ENCODE measurements around the gene SCAMP4. TPM values are rescaled to one million over a fixed set of nuclear protein-coding genes. Genes with fewer than 3 reads are reported as not detected.
"Not testable (repeated sequence)": the region's sequence is repeated elsewhere in the genome, so short reads cannot be mapped to it uniquely, and the experiment has no call there.

SCAMP4 gene
- total and polyA plus RNA-seq, 2 of the 13 experiments (the other 11 are each of a cell fraction or from before 2014, with no cell fraction given): 10.7 to 13.7 TPM

DNA sequence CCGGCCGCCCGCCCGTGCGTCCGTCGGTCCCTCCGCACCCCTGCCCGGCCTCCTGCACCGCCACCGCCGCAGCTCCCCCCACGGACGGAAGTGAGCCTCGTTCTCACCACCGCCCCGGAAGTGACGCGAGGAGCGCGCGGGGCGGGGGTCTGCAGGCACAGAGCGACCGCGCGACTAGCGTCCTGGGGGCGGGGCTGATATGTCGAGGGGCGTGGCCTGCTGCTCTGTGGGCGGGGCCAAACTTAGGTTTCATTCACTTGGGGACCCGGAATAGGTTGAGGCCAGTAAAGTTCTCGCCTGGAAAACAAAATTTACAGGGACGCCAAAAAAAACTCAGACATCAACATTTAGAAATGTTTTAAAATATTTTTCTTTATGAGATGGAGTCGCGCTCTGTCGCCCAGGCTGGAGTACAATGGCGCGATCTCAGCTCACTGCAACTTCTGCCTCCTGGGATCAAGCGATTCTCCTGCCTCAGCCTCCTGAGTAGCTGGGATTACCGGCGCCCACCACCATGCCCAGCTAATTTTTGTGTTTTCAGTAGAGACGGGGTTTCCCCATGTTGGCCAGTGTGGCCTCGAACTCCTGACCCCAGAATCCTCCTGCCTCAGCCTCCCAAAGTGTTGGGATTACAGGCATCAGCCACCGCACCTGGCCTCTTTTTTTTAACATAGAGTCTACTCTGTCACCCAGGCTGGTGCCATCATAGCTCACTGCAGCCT is 19.6 kb upstream of the SCAMP4 start, which contains the start of gene ABHD17A (continued):
- TF ChIP-seq, protein P1, sequence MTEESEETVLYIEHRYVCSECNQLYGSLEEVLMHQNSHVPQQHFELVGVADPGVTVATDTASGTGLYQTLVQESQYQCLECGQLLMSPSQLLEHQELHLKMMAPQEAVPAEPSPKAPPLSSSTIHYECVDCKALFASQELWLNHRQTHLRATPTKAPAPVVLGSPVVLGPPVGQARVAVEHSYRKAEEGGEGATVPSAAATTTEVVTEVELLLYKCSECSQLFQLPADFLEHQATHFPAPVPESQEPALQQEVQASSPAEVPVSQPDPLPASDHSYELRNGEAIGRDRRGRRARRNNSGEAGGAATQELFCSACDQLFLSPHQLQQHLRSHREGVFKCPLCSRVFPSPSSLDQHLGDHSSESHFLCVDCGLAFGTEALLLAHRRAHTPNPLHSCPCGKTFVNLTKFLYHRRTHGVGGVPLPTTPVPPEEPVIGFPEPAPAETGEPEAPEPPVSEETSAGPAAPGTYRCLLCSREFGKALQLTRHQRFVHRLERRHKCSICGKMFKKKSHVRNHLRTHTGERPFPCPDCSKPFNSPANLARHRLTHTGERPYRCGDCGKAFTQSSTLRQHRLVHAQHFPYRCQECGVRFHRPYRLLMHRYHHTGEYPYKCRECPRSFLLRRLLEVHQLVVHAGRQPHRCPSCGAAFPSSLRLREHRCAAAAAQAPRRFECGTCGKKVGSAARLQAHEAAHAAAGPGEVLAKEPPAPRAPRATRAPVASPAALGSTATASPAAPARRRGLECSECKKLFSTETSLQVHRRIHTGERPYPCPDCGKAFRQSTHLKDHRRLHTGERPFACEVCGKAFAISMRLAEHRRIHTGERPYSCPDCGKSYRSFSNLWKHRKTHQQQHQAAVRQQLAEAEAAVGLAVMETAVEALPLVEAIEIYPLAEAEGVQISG (CRISPR knock-in tag; IDR thresholded peaks at IDR 0.05): peak; percentile 48; the same call in 1 of the 2 replicates
- TF ChIP-seq ETV5 (CRISPR knock-in tag; IDR thresholded peaks at IDR 0.05; ENCODE audit: borderline replicate concordance) (peak; percentile 57), SALL1 (CRISPR knock-in tag; IDR thresholded peaks at IDR 0.05) (peak; percentile 24), MIER3 (CRISPR knock-in tag; IDR thresholded peaks at IDR 0.05; ENCODE audit: borderline replicate concordance) (peak; percentile 47; the same call in 1 of the 2 replicates), SP1 (CRISPR knock-in tag; IDR thresholded peaks at IDR 0.05) (peak; percentile 91), SRY (CRISPR knock-in tag; IDR thresholded peaks at IDR 0.05) (0 out of 2 replicates have a peak, but pooled peaks have one; percentile 0), RBFOX2 (IDR thresholded peaks at IDR 0.05; ENCODE audit: low read depth, low read length) (peak; percentile 71), ZNF777 (CRISPR knock-in tag; IDR thresholded peaks at IDR 0.05) (0 out of 2 replicates have a peak, but pooled peaks have one; percentile 10), TAF1 (CRISPR knock-in tag; IDR thresholded peaks at IDR 0.05) (peak; percentile 56; the same call in 1 of the 2 replicates), FOSL2 (CRISPR knock-in tag; IDR thresholded peaks at IDR 0.05) (peak; percentile 9; the same call in 1 of the 2 replicates)
- TF ChIP-seq, protein P2, sequence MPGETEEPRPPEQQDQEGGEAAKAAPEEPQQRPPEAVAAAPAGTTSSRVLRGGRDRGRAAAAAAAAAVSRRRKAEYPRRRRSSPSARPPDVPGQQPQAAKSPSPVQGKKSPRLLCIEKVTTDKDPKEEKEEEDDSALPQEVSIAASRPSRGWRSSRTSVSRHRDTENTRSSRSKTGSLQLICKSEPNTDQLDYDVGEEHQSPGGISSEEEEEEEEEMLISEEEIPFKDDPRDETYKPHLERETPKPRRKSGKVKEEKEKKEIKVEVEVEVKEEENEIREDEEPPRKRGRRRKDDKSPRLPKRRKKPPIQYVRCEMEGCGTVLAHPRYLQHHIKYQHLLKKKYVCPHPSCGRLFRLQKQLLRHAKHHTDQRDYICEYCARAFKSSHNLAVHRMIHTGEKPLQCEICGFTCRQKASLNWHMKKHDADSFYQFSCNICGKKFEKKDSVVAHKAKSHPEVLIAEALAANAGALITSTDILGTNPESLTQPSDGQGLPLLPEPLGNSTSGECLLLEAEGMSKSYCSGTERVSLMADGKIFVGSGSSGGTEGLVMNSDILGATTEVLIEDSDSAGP (CRISPR knock-in tag; IDR thresholded peaks at IDR 0.05; ENCODE audit: borderline replicate concordance): peak; percentile 58
- TF ChIP-seq, protein P3, sequence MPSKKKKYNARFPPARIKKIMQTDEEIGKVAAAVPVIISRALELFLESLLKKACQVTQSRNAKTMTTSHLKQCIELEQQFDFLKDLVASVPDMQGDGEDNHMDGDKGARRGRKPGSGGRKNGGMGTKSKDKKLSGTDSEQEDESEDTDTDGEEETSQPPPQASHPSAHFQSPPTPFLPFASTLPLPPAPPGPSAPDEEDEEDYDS (CRISPR knock-in tag; IDR thresholded peaks at IDR 0.05): peak; percentile 61; the same call in 1 of the 2 replicates
- TF ChIP-seq, protein P4, sequence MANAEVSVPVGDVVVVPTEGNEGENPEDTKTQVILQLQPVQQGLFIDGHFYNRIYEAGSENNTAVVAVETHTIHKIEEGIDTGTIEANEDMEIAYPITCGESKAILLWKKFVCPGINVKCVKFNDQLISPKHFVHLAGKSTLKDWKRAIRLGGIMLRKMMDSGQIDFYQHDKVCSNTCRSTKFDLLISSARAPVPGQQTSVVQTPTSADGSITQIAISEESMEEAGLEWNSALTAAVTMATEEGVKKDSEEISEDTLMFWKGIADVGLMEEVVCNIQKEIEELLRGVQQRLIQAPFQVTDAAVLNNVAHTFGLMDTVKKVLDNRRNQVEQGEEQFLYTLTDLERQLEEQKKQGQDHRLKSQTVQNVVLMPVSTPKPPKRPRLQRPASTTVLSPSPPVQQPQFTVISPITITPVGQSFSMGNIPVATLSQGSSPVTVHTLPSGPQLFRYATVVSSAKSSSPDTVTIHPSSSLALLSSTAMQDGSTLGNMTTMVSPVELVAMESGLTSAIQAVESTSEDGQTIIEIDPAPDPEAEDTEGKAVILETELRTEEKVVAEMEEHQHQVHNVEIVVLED (CRISPR knock-in tag; IDR thresholded peaks at IDR 0.05; ENCODE audit: borderline replicate concordance): peak; percentile 83; the same call in 1 of the 2 replicates
- TF ChIP-seq, protein P5, sequence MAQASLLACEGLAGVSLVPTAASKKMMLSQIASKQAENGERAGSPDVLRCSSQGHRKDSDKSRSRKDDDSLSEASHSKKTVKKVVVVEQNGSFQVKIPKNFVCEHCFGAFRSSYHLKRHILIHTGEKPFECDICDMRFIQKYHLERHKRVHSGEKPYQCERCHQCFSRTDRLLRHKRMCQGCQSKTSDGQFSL (CRISPR knock-in tag; IDR thresholded peaks at IDR 0.05): peak; percentile 94
- not testable (repeated sequence) for TF ChIP-seq SP1 (IDR thresholded peaks at IDR 0.05)
- TF ChIP-seq, protein P6, sequence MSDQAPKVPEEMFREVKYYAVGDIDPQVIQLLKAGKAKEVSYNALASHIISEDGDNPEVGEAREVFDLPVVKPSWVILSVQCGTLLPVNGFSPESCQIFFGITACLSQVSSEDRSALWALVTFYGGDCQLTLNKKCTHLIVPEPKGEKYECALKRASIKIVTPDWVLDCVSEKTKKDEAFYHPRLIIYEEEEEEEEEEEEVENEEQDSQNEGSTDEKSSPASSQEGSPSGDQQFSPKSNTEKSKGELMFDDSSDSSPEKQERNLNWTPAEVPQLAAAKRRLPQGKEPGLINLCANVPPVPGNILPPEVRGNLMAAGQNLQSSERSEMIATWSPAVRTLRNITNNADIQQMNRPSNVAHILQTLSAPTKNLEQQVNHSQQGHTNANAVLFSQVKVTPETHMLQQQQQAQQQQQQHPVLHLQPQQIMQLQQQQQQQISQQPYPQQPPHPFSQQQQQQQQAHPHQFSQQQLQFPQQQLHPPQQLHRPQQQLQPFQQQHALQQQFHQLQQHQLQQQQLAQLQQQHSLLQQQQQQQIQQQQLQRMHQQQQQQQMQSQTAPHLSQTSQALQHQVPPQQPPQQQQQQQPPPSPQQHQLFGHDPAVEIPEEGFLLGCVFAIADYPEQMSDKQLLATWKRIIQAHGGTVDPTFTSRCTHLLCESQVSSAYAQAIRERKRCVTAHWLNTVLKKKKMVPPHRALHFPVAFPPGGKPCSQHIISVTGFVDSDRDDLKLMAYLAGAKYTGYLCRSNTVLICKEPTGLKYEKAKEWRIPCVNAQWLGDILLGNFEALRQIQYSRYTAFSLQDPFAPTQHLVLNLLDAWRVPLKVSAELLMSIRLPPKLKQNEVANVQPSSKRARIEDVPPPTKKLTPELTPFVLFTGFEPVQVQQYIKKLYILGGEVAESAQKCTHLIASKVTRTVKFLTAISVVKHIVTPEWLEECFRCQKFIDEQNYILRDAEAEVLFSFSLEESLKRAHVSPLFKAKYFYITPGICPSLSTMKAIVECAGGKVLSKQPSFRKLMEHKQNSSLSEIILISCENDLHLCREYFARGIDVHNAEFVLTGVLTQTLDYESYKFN (CRISPR knock-in tag; conservative IDR thresholded peaks at IDR 0.05): 0 out of 2 replicates have a peak, but pooled peaks have one; percentile 35

Data from HepG2 (cell line).